CD4-positive, alpha-beta memory T cell (primary cell): Measurements from ENCODE around the gene BDH1. TPM values are rescaled to one million over a fixed set of nuclear protein-coding genes. Genes with fewer than 3 reads are reported as not detected.
"Not testable (repeated sequence)": the region's sequence is repeated elsewhere in the genome, so short reads cannot be mapped to it uniquely, and the experiment has no call there.

Experiments
- CTCF ChIA-PET: fragments of 350-600 bp; sonication (Branson Sonifier 250); formaldehyde crosslinking; loops from one replicate; lab custom pipeline; 2021; ENCODE audit warnings: inconsistent platforms; ENCODE audit not compliant: partially characterized antibody; lab: Charles Lee
- POLR2A ChIA-PET: fragments of 350-600 bp; sonication (Branson Sonifier 250); formaldehyde crosslinking; loops from one replicate; lab custom pipeline; 2021; ENCODE audit not compliant: partially characterized antibody; lab: Charles Lee
- DNase-seq, 5 donors: peaks; one replicate each; pipeline versions ENCODE4 v3.0.0 to v3.0.0-alpha.2; 2020 to 2022; ENCODE audit warnings: mixed read lengths in 1 of 5
- H3K27ac ChIP-seq: one replicate; pipeline ENCODE4 v1.7.0; 2013; ENCODE audit warnings: low read depth, low read length
- H3K27me3 ChIP-seq: 2 replicates; pipeline ENCODE4 v1.7.0; 2013; ENCODE audit warnings: mild to moderate bottlenecking, low read length, moderate library complexity; ENCODE audit not compliant: insufficient read depth
- H3K36me3 ChIP-seq: 2 replicates; pipeline ENCODE4 v1.7.0; 2013; ENCODE audit warnings: mild to moderate bottlenecking, low read length, moderate library complexity; ENCODE audit not compliant: insufficient read depth
- H3K4me1 ChIP-seq: 2 replicates; pipeline ENCODE4 v1.7.0; 2013; ENCODE audit warnings: mild to moderate bottlenecking, low read length, moderate library complexity; ENCODE audit not compliant: insufficient read depth
- H3K4me3 ChIP-seq, 2 donors: one replicate each; pipeline ENCODE4 v1.7.0; 2013; ENCODE audit warnings: low read length in 2 of 2, mild to moderate bottlenecking in 1 of 2
- H3K9me3 ChIP-seq, 2 donors: one replicate each; pipeline ENCODE4 v1.7.0; 2013; ENCODE audit warnings: low read length in 2 of 2, control low read depth in 1 of 2; ENCODE audit not compliant: control insufficient read depth in 1 of 2
- H3K27ac Mint-ChIP-seq, 7 donors: one replicate each; pipeline ENCODE4 v1.8.0; 2020 to 2021; ENCODE audit warnings: mixed read lengths in 7 of 7, mild to moderate bottlenecking in 6 of 7, inconsistent platforms in 3 of 7, moderate library complexity in 3 of 7
- H3K27me3 Mint-ChIP-seq, 2 donors: one replicate each; pipeline ENCODE4 v1.8.0; 2020 to 2021; ENCODE audit warnings: mixed read lengths in 2 of 2
- H3K36me3 Mint-ChIP-seq, 2 donors: one replicate each; pipeline ENCODE4 v1.8.0; 2020 to 2021; ENCODE audit warnings: mixed read lengths in 2 of 2, inconsistent platforms in 1 of 2, mild to moderate bottlenecking in 1 of 2
- H3K4me1 Mint-ChIP-seq, 4 donors: one replicate each; pipeline ENCODE4 v1.8.0; 2020 to 2021; ENCODE audit warnings: mixed read lengths in 4 of 4, mild to moderate bottlenecking in 1 of 4
- H3K4me3 Mint-ChIP-seq, 8 donors: one replicate each; pipeline ENCODE4 v1.8.0; 2020 to 2021; ENCODE audit warnings: mixed read lengths in 8 of 8, mild to moderate bottlenecking in 7 of 8, moderate library complexity in 6 of 8, inconsistent platforms in 3 of 8
- H3K9me3 Mint-ChIP-seq, 8 donors: one replicate each; pipeline ENCODE4 v1.8.0; 2020 to 2021; ENCODE audit warnings: mixed read lengths in 8 of 8, mild to moderate bottlenecking in 5 of 8, inconsistent platforms in 3 of 8, moderate library complexity in 1 of 8
- intact Hi-C: fragments of 100-400 bp; cut with micrococcal nuclease; formaldehyde crosslinking; loops from one replicate; pipeline ENCODE4 v1.15.1; 2023
- polyA plus RNA-seq, 2 donors: library from polyadenylated mRNA; unstranded; fragments of 300-500 nt; fragmentation: Illumina TruSeq; gene quantifications; one replicate each; pipeline ENCODE4 v1.2.3, GENCODE V29; 2021
- total RNA-seq, 2 experiments: library from RNA; stranded (reverse); gene quantifications; one replicate each; pipeline ENCODE4 v1.2.3, GENCODE V29; 2021

Gene BDH1
- total and polyA plus RNA-seq, 4 experiments from 2014 or later, result 22.3 to 61.1 (median 43.1) TPM

- no peaks in the 10 kb centered on the region for H3K36me3 ChIP-seq
- H3K4me3 Mint-ChIP-seq, result no peak overlapping the region
- H3K27ac ChIP-seq, result no peak overlapping the region
- H3K4me3 ChIP-seq, result no peak overlapping the region
- H3K4me1 ChIP-seq, result peaks cover 10% of the 10 kb centered on the region
- H3K9me3 Mint-ChIP-seq, result no peaks in the 10 kb centered on the region
- CTCF ChIA-PET, result interaction anchor here (0.7 to 1.9 kb wide), 2 partner anchors 9 to 10 kb away, joined by 3 to 8 read pairs; no protein-coding TSS in a partner anchor
- peaks cover 0 to 11% (median 8%) of the 10 kb centered on the region in 4 donors for H3K4me1 Mint-ChIP-seq
- no peaks in the 10 kb centered on the region for H3K27me3 ChIP-seq
- no peaks in the 10 kb centered on the region for H3K9me3 ChIP-seq
- POLR2A ChIA-PET, result no interaction called here
- H3K27me3 Mint-ChIP-seq, result peaks cover 0 to 2% of the 10 kb centered on the region in 2 donors
- H3K27ac Mint-ChIP-seq, result no peak overlapping the region
- no peak for DNase-seq
- intact Hi-C loops, result no loop called here
- H3K36me3 Mint-ChIP-seq, result no peaks in the 10 kb centered on the region
Observed at GRCh38 chr3:197590313-197590962, 34.7 kb upstream of the BDH1 start.

DNA sequence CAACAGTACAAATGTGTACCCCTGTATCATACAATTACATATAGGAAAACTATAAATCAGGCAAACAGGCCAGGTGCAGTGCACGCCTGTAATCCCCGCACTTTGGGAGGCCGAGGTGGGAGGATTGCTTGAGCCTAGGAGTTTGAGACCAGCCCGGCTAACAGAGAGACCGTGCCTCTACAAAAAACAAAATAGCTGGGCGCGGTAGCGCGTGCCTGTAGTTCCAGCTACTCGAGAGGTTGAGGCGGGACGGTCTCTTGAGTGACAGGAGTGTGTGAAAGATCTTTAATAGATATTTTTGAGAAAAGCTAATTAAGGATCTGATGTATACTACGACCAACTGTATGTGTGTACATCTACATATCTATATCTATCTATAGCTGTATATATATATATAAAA lies 33.8 kb upstream of the BDH1 start:
- H3K36me3 ChIP-seq, result no peaks in the 10 kb centered on the region
- CTCF ChIA-PET, result interaction anchor here (1.9 kb wide), 1 partner anchor 10 kb away, joined by 8 read pairs; no protein-coding TSS in a partner anchor
- no peak overlapping the region for H3K4me3 ChIP-seq
- intact Hi-C loops, result no loop called here
- H3K4me1 ChIP-seq, result peaks cover 10% of the 10 kb centered on the region
- no peak overlapping the region for H3K4me3 Mint-ChIP-seq
- peaks cover 0 to 11% (median 8%) of the 10 kb centered on the region in 4 donors for H3K4me1 Mint-ChIP-seq
- H3K36me3 Mint-ChIP-seq, result no peaks in the 10 kb centered on the region
- H3K27me3 Mint-ChIP-seq, result peaks cover 0 to 2% of the 10 kb centered on the region in 2 donors
- POLR2A ChIA-PET, result no interaction called here
- H3K27ac ChIP-seq, result no peak overlapping the region
- no peak for DNase-seq
- no peaks in the 10 kb centered on the region for H3K9me3 Mint-ChIP-seq
- H3K27me3 ChIP-seq, result no peaks in the 10 kb centered on the region
- no peak overlapping the region for H3K27ac Mint-ChIP-seq
- no peaks in the 10 kb centered on the region for H3K9me3 ChIP-seq

DNA sequence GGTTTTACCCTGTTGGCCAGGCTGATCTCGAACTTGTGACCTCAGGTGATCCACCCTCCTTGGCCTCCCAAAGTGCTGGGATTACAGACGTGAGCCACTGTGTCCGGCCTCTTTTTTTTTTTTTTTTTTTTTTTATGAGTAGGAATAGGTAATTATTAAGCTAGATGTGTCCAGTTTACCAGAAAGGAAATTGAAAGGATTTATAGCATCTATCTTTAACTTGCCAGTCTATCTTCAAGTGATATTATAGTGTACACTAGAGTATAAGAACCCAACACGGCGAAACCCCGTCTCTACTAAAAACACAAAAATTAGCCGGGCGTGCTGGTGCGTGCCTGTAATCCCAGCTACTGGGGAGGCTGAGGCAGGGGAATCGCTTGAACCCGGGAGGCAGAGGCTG lies 31.0 kb upstream of the BDH1 start:
- DNase-seq, H3K4me3 ChIP-seq, POLR2A ChIA-PET, intact Hi-C loops, H3K4me1 ChIP-seq, H3K36me3 Mint-ChIP-seq, H3K9me3 Mint-ChIP-seq, H3K4me1 Mint-ChIP-seq, H3K27ac Mint-ChIP-seq, H3K27me3 Mint-ChIP-seq, H3K27ac ChIP-seq, H3K9me3 ChIP-seq, H3K4me3 Mint-ChIP-seq, H3K27me3 ChIP-seq, H3K36me3 ChIP-seq: not testable (repeated sequence)
- CTCF ChIA-PET, result interaction anchor here (1.4 to 1.7 kb wide), 2 partner anchors 11 to 13 kb away, joined by 3 to 7 read pairs; no protein-coding TSS in a partner anchor

- H3K9me3 ChIP-seq, result no peaks in the 10 kb centered on the region
- Mint-ChIP-seq H3K36me3 (no peaks in the 10 kb centered on the region), H3K4me3 (no peak overlapping the region), H3K27me3 (peaks cover 0 to 2% of the 10 kb centered on the region in 2 donors), H3K27ac (no peak overlapping the region), H3K9me3 (no peaks in the 10 kb centered on the region), H3K4me1 (no peaks in the 10 kb centered on the region)
- ChIA-PET POLR2A (no interaction called here), CTCF (interaction anchor here (1.4 to 1.7 kb wide), 2 partner anchors 12 to 13 kb away, joined by 3 to 7 read pairs; no protein-coding TSS in a partner anchor)
- H3K27me3 ChIP-seq, result no peaks in the 10 kb centered on the region
- H3K4me3 ChIP-seq, result no peak overlapping the region
- DNase-seq, result no peak
- no peak overlapping the region for H3K27ac ChIP-seq
- H3K36me3 ChIP-seq, result no peaks in the 10 kb centered on the region
- intact Hi-C loops, result no loop called here
- no peaks in the 10 kb centered on the region for H3K4me1 ChIP-seq
Observed at GRCh38 chr3:197586181-197586580, 30.4 kb upstream of the BDH1 start.

DNA sequence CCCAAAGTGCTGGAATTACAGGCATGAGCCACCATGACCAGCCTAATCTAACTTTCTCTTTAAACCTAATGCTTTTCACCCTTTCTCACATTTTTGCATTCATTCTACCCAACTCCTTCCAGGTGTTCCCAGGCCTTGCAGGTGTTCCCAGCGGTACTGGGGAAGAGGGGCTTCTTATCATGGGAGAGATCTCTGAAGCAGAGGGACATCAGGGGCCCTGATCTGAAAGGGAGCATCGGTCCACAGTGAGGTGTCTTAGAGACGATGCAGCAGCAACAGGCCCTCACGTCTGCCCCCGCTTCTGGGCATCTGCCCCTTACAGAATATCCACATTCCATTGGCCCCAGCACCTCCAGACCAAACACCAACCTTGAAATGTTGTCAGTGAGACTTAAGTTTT lies 29.0 kb upstream of the BDH1 start:
- H3K27ac ChIP-seq, result no peak overlapping the region
- Mint-ChIP-seq H3K36me3 (no peaks in the 10 kb centered on the region), H3K9me3 (no peaks in the 10 kb centered on the region), H3K4me3 (no peak overlapping the region), H3K4me1 (no peaks in the 10 kb centered on the region), H3K27me3 (peaks cover 0 to 2% of the 10 kb centered on the region in 2 donors), H3K27ac (no peak overlapping the region)
- H3K4me1 ChIP-seq, result no peaks in the 10 kb centered on the region
- no peaks in the 10 kb centered on the region for H3K27me3 ChIP-seq
- POLR2A ChIA-PET, result no interaction called here
- intact Hi-C loops, result no loop called here
- CTCF ChIA-PET, result interaction anchor here (1.0 kb wide), 1 partner anchor 15 kb away, joined by 3 read pairs; no protein-coding TSS in a partner anchor
- no peaks in the 10 kb centered on the region for H3K36me3 ChIP-seq
- no peaks in the 10 kb centered on the region for H3K9me3 ChIP-seq
- no peak for DNase-seq
- H3K4me3 ChIP-seq, result no peak overlapping the region

DNA sequence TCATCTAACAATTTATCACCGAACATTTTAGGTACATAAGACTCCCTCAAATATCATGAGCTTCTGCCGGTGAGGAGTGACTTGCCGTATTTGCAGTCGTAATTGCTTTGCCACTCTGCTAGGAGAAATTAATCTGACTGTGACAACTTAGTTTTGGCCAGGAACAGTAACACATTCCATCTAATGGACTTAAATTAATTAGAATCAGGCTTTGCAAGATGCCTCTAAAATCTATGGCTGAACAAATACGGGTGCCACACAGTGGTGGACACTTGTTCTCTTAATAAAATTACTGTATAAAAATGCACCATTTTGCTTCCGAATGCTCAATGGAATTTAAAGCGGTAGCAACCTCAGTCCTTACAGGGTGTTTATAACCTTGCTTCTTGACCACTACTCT lies 27.6 kb upstream of the BDH1 start:
- no peak overlapping the region for H3K4me3 Mint-ChIP-seq
- H3K9me3 Mint-ChIP-seq, result no peaks in the 10 kb centered on the region
- peaks cover 0 to 2% of the 10 kb centered on the region in 2 donors for H3K27me3 Mint-ChIP-seq
- Histone ChIP-seq H3K4me1 (no peaks in the 10 kb centered on the region), H3K27ac (no peak overlapping the region), H3K27me3 (no peaks in the 10 kb centered on the region), H3K4me3 (no peak overlapping the region), H3K9me3 (no peaks in the 10 kb centered on the region), H3K36me3 (no peaks in the 10 kb centered on the region)
- intact Hi-C loops, result no loop called here
- H3K4me1 Mint-ChIP-seq, result no peaks in the 10 kb centered on the region
- H3K36me3 Mint-ChIP-seq, result no peaks in the 10 kb centered on the region
- no peak for DNase-seq
- POLR2A ChIA-PET, result no interaction called here
- H3K27ac Mint-ChIP-seq, result no peak overlapping the region
- CTCF ChIA-PET, result interaction anchor here (1.1 kb wide), 1 partner anchor 18 kb away, joined by 4 read pairs; no protein-coding TSS in a partner anchor

DNA sequence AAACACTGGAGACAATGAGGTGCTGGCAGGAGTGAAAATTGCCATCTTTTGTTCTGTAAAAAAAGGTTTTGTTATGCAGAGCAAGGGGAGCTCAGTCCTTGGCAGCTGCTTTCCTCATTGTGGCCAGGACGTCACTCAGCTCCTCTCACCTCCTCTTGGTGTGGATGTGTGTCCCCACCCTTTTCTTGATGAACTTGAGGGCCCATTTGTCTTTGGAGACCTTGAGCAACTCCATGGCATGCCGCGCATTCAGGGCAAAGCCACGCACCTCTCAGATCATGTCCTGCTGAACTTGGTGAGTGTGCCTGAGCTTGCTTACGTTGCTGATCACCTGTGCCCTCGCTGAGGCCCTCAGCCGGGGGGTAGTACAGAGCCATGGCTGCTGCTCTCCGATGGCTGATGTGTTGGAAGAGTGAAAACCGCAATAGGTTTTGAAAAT lies 24.5 kb upstream of the BDH1 start:
- Histone ChIP-seq H3K9me3 (no peaks in the 10 kb centered on the region), H3K36me3 (no peaks in the 10 kb centered on the region), H3K27ac (no peak overlapping the region), H3K4me3 (no peak overlapping the region), H3K4me1 (no peaks in the 10 kb centered on the region), H3K27me3 (no peaks in the 10 kb centered on the region)
- Mint-ChIP-seq H3K27ac (no peak overlapping the region), H3K36me3 (peaks cover 0 to 4% of the 10 kb centered on the region in 2 donors), H3K27me3 (no peaks in the 10 kb centered on the region), H3K4me1 (no peaks in the 10 kb centered on the region), H3K4me3 (no peak overlapping the region), H3K9me3 (no peaks in the 10 kb centered on the region)
- intact Hi-C loops, result no loop called here
- ChIA-PET CTCF (interaction anchor here (1.0 kb wide), 1 partner anchor 19 kb away, joined by 4 read pairs; no protein-coding TSS in a partner anchor), POLR2A (no interaction called here)
- DNase-seq, result no peak
